ENCODE data around the gene TUSC2. TPM values are rescaled to one million over a fixed set of nuclear protein-coding genes. Genes with fewer than 3 reads are reported as not detected.
A peak's percentile ranks its signal among the peaks of the same experiment; 100 is the strongest.

The TUSC2 gene
- total and polyA plus RNA-seq, 2 of the 13 experiments (the other 11 are each of a cell fraction or from before 2014, with no cell fraction given) = 36.7 to 39.1 TPM

DNA sequence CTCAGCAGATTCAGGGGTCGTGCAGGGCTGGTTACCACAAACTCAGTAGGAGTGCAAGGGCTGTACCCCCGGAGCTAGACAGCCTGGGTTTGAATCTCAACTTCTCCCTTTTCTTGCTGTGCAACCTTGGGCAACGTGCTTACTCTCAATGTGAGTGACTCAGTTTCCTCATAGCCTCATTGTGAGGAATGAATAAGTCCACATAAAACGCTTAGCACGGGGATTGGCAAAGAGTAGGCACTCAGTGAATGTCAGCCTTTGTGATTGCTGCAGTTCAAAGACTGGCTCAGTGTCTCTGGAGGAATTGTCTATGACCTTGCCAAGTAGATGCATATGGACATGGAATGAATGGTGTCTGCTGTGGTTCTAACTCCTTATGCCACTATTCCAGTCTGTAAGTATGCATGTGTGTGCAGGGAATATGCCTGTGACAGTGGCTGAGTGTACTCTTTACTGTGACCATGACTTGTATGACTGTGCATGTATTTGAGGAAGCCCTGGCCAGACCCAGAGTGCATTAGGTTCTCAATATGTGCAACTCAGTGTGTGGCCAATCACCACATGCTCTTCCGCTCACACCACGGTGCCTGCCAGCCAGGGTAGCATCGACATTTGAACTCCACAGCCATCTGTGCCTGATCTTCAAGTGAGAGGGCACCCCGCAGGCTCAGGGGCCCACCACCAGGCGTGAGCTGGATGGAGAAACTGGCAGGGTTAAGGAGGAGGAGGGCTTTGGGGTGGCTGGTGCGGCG is 27.9 kb downstream of the TUSC2 start (continued):
- TF ChIP-seq ZNF687 (CRISPR knock-in tag; IDR thresholded peaks at IDR 0.05) = peak; percentile 86
- TF ChIP-seq RARG (CRISPR knock-in tag; IDR thresholded peaks at IDR 0.05; ENCODE audit: low read depth) = no peak
- TF ChIP-seq THAP11 (CRISPR knock-in tag; IDR thresholded peaks at IDR 0.05) = no peak
- peak; percentile 63; the same call in 1 of the 2 replicates for TF ChIP-seq ZNF556 (CRISPR knock-in tag; IDR thresholded peaks at IDR 0.05; ENCODE audit: borderline replicate concordance)
- no peak for TF ChIP-seq THYN1 (CRISPR knock-in tag; IDR thresholded peaks at IDR 0.05; ENCODE audit: borderline replicate concordance, low read depth)
- no peak for TF ChIP-seq TSC22D2 (CRISPR knock-in tag; IDR thresholded peaks at IDR 0.05; ENCODE audit: borderline replicate concordance)
- TF ChIP-seq MXI1 (IDR thresholded peaks at IDR 0.05; ENCODE audit: borderline replicate concordance, low read depth, low read length) = 0 out of 3 replicates have a peak, but pooled peaks have one; percentile 20
- TF ChIP-seq AGO2 (optimal IDR thresholded peaks at IDR 0.05; ENCODE audit: low read depth, low read length) = peak; percentile 49
- no peak for TF ChIP-seq ZNF101 (CRISPR knock-in tag; IDR thresholded peaks at IDR 0.05; ENCODE audit: borderline replicate concordance, low read depth)
- 0 out of 2 replicates have a peak, but pooled peaks have one; percentile 30 for TF ChIP-seq ZNF430 (CRISPR knock-in tag; IDR thresholded peaks at IDR 0.05)
- TF ChIP-seq ZNF256 (CRISPR knock-in tag; conservative IDR thresholded peaks at IDR 0.05) = 0 out of 2 replicates have a peak, but pooled peaks have one; percentile 56
- TF ChIP-seq CBFB (CRISPR knock-in tag; IDR thresholded peaks at IDR 0.05) = no peak
- TF ChIP-seq, protein P1, sequence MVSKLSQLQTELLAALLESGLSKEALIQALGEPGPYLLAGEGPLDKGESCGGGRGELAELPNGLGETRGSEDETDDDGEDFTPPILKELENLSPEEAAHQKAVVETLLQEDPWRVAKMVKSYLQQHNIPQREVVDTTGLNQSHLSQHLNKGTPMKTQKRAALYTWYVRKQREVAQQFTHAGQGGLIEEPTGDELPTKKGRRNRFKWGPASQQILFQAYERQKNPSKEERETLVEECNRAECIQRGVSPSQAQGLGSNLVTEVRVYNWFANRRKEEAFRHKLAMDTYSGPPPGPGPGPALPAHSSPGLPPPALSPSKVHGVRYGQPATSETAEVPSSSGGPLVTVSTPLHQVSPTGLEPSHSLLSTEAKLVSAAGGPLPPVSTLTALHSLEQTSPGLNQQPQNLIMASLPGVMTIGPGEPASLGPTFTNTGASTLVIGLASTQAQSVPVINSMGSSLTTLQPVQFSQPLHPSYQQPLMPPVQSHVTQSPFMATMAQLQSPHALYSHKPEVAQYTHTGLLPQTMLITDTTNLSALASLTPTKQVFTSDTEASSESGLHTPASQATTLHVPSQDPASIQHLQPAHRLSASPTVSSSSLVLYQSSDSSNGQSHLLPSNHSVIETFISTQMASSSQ (IDR thresholded peaks at IDR 0.05; ENCODE audit: low read depth) = no peak
- TF ChIP-seq, protein P1 (CRISPR knock-in tag; IDR thresholded peaks at IDR 0.05; ENCODE audit: borderline replicate concordance) = no peak
- TF ChIP-seq HDAC2 (CRISPR knock-in tag; IDR thresholded peaks at IDR 0.05) = 0 out of 2 replicates have a peak, but pooled peaks have one; percentile 3
- no peak for TF ChIP-seq MIER2 (CRISPR knock-in tag; IDR thresholded peaks at IDR 0.05)
- TF ChIP-seq CCAR2 (optimal IDR thresholded peaks at IDR 0.05; ENCODE audit: low read depth, low read length) = peak; percentile 73
- TF ChIP-seq JUN (CRISPR knock-in tag; IDR thresholded peaks at IDR 0.05) = no peak
- TF ChIP-seq, protein P2, sequence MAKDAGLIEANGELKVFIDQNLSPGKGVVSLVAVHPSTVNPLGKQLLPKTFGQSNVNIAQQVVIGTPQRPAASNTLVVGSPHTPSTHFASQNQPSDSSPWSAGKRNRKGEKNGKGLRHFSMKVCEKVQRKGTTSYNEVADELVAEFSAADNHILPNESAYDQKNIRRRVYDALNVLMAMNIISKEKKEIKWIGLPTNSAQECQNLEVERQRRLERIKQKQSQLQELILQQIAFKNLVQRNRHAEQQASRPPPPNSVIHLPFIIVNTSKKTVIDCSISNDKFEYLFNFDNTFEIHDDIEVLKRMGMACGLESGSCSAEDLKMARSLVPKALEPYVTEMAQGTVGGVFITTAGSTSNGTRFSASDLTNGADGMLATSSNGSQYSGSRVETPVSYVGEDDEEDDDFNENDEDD (CRISPR knock-in tag; IDR thresholded peaks at IDR 0.05; ENCODE audit: borderline replicate concordance) = no peak
- TF ChIP-seq ZSCAN12 (CRISPR knock-in tag; IDR thresholded peaks at IDR 0.05) = no peak
- 0 out of 2 replicates have a peak, but pooled peaks have one; percentile 37 for TF ChIP-seq HNRNPL (IDR thresholded peaks at IDR 0.05; ENCODE audit: low read depth, low read length)

Measured in HepG2 (cell line).